Smooth muscle cell (in vitro differentiated cells): ENCODE results near the gene DIS3L2. TPM values are rescaled to one million over a fixed set of nuclear protein-coding genes. Genes with fewer than 3 reads are reported as not detected.

Experiments
- DNase-seq: peaks from one replicate; lab custom pipeline; 2025; ENCODE audit not compliant: unreplicated experiment; lab: John Stamatoyannopoulos, UW
- H2AFZ ChIP-seq: fragments of 200-600 bp; sonication (generic); 2 replicates; pipeline ENCODE4 v1.6.0; 2016; ENCODE audit warnings: antibody characterized with exemption, low read depth, mild to moderate bottlenecking
- H3F3A ChIP-seq: fragments of 200-600 bp; sonication (generic); 2 replicates; pipeline ENCODE4 v1.6.0; 2017; ENCODE audit warnings: antibody characterized with exemption, low read depth
- H3K27ac ChIP-seq: fragments of 200-600 bp; sonication (generic); 2 replicates; pipeline ENCODE4 v1.5.1; 2016; ENCODE audit warnings: low read depth, mild to moderate bottlenecking
- H3K27me3 ChIP-seq: fragments of 200-600 bp; sonication (generic); 2 replicates; pipeline ENCODE4 v1.6.1; 2016; ENCODE audit warnings: low read depth, mild to moderate bottlenecking
- H3K36me3 ChIP-seq: fragments of 200-600 bp; sonication (generic); 2 replicates; pipeline ENCODE4 v1.5.1; 2016; ENCODE audit warnings: low read depth
- H3K4me1 ChIP-seq: fragments of 200-600 bp; sonication (generic); 2 replicates; pipeline ENCODE4 v1.5.1; 2016; ENCODE audit warnings: low read depth
- H3K4me2 ChIP-seq: fragments of 200-600 bp; sonication (generic); 2 replicates; pipeline ENCODE4 v1.6.0; 2016; ENCODE audit warnings: mild to moderate bottlenecking
- H3K4me3 ChIP-seq: fragments of 200-600 bp; sonication (generic); 2 replicates; pipeline ENCODE4 v1.5.1; 2016; ENCODE audit warnings: mild to moderate bottlenecking
- H3K79me2 ChIP-seq: fragments of 200-600 bp; sonication (generic); 2 replicates; pipeline ENCODE4 v1.6.0; 2016; ENCODE audit warnings: low read depth, mild to moderate bottlenecking
- H3K9ac ChIP-seq: fragments of 200-600 bp; sonication (generic); 2 replicates; pipeline ENCODE4 v1.6.0; 2016; ENCODE audit warnings: low read depth
- H3K9me3 ChIP-seq: fragments of 200-600 bp; sonication (generic); replicated peaks from 2 replicates; pipeline ENCODE4 v1.5.1; 2016; ENCODE audit warnings: low read depth
- H4K20me1 ChIP-seq: fragments of 200-600 bp; sonication (generic); 2 replicates; pipeline ENCODE4 v1.6.0; 2016; ENCODE audit warnings: low read depth
- CTCF ChIP-seq: fragments of 200-600 bp; sonication (generic); IDR thresholded peaks from 2 replicates; pipeline ENCODE4 v1.5.1; 2017; ENCODE audit warnings: borderline replicate concordance, mild to moderate bottlenecking, antibody characterized with exemption; ENCODE audit not compliant: insufficient read depth, poor library complexity, severe bottlenecking
- WGBS: methylation state at CpG from one replicate; pipeline ENCODE4 v1.1.7; 2016; ENCODE audit warnings: low lambda C conversion rate; 5-methylcytosine and 5-hydroxymethylcytosine counted together
- polyA plus RNA-seq: library from polyadenylated mRNA; unstranded; fragments of >200 nt; fragmentation: Nextera tagmentation; extraction: Ambion mirVana; gene quantifications from 2 replicates; pipeline ENCODE4 v1.2.1, GENCODE V29; 2016
- total RNA-seq: library from RNA; depleted of rRNA; stranded (reverse); fragments of >200 nt; gene quantifications from 2 replicates; pipeline ENCODE4 v1.2.3, GENCODE V29; 2014

The DIS3L2 gene
- total and polyA plus RNA-seq, 2 experiments from 2014 or later: 11.4 to 25.2 TPM

DNA sequence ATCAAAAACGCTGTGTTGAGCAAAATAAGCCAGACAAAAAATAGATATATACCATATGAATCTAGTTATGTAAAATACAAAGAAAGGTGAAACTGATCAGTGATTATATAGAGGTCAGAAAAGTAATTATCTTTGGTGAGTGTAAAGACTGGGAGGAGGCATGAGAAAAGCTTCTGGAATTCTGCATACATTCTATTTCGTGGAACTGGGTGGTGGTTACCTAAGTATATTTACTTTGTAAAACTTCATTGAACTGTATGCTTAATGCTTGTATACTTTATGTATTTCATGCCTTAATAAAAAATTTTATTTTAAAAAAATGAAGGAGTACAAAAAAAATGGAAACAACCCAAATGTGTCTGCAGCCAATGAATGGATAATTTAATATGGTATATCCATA is 263.9 kb downstream of the DIS3L2 start:
- Histone ChIP-seq H3F3A (peaks cover 5% of the 10 kb centered on the region), H3K4me1 (peaks cover 3% of the 10 kb centered on the region), H3K27me3 (no peaks in the 10 kb centered on the region), H3K27ac (no peak overlapping the region), H3K79me2 (no peaks in the 10 kb centered on the region), H3K9me3 (no peaks in the 10 kb centered on the region), H3K36me3 (no peaks in the 10 kb centered on the region), H4K20me1 (no peaks in the 10 kb centered on the region), H2AFZ (no peak overlapping the region), H3K4me2 (no peak overlapping the region), H3K9ac (no peak overlapping the region), H3K4me3 (no peak overlapping the region)
- no peak for DNase-seq
- 49% methylated on average over 2 of the region's 2 CpGs for WGBS
- no peak for TF ChIP-seq CTCF

- H3K4me2 ChIP-seq: no peak overlapping the region
- no peak overlapping the region for H3K27ac ChIP-seq
- no peaks in the 10 kb centered on the region for H3K9me3 ChIP-seq
- no peaks in the 10 kb centered on the region for H3K36me3 ChIP-seq
- no peak for TF ChIP-seq CTCF
- H3K4me3 ChIP-seq: no peak overlapping the region
- no peak overlapping the region for H3K9ac ChIP-seq
- H3K27me3 ChIP-seq: no peaks in the 10 kb centered on the region
- H3F3A ChIP-seq: peaks cover 5% of the 10 kb centered on the region
- peaks cover 3% of the 10 kb centered on the region for H3K4me1 ChIP-seq
- no peaks in the 10 kb centered on the region for H3K79me2 ChIP-seq
- H2AFZ ChIP-seq: no peak overlapping the region
- DNase-seq: no peak
- peaks cover 2% of the 10 kb centered on the region for H4K20me1 ChIP-seq
- WGBS: 96% methylated on average over 1 of the region's 1 CpG
These were observed 264.4 kb downstream of the DIS3L2 start for GRCh38 chr2:232225895-232226294.

DNA sequence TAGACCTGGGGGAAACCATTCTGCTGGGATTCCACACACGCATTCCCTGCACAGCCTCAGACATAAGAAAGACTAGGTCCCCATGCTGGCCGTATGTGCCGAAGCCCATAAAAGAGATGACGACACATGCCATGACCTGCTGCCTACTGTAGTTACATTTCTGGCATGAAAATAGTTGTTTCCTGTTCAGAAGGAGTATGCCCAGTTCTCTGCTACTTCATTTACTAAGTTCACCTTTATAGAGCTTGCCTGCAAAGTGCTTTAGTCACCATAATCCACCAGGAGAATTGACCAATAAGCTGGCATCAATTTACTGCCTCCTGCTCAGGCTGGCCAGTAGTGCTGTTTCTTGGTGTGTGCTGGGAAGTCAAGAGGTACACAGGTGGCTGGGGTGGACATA is 266.8 kb downstream of the DIS3L2 start:
- H3K9me3 ChIP-seq: no peaks in the 10 kb centered on the region
- no peak for TF ChIP-seq CTCF
- WGBS: 78% methylated on average over 4 of the region's 4 CpGs
- H2AFZ ChIP-seq: no peak overlapping the region
- H3K27me3 ChIP-seq: no peaks in the 10 kb centered on the region
- no peak overlapping the region for H3K4me2 ChIP-seq
- H3K4me3 ChIP-seq: no peak overlapping the region
- peaks cover 5% of the 10 kb centered on the region for H3F3A ChIP-seq
- no peaks in the 10 kb centered on the region for H3K36me3 ChIP-seq
- H3K4me1 ChIP-seq: peaks cover 9% of the 10 kb centered on the region
- peaks cover 3% of the 10 kb centered on the region for H4K20me1 ChIP-seq
- no peaks in the 10 kb centered on the region for H3K79me2 ChIP-seq
- H3K9ac ChIP-seq: no peak overlapping the region
- H3K27ac ChIP-seq: no peak overlapping the region
- DNase-seq: no peak
